Dermis lymphatic vessel endothelial cell (primary cell): ENCODE results near the gene ANKDD1B. TPM values are rescaled to one million over a fixed set of nuclear protein-coding genes. Genes with fewer than 3 reads are reported as not detected.

Experiments used
- total RNA-seq: library from RNA; depleted of rRNA; stranded (reverse); fragments of >200 nt; gene quantifications from 2 replicates; pipeline ENCODE4 v1.2.1, GENCODE V29; 2014

Gene ANKDD1B
- total RNA-seq, result 0.54 and 0.86 TPM in 2 replicates

GRCh38 chr5:75611311-75612225, at the start of gene ANKDD1B:
TSS of gene ANKDD1B (plus strand) at chr5:75611453. CDS start at chr5:75611635, 182 bp downstream.

GRCh38 chr5:75717082-75717922, 106.0 kb downstream of the ANKDD1B start, which contains the start of gene POC5:
TSS of gene POC5 (minus strand) at chr5:75717437. CDS start at chr5:75712937, 4,500 bp downstream.

Other genes with a start within 250 kb of the ANKDD1B start
- gene CERT1, start 99.8 kb upstream of the ANKDD1B start, total RNA-seq, result 41.3 and 48.1 TPM in 2 replicates
- gene POLK, start 99.6 kb upstream of the ANKDD1B start, total RNA-seq, result 36.0 and 40.4 TPM in 2 replicates
- 9.8 and 10.1 TPM in 2 replicates for gene POC5, start 106.0 kb downstream of the ANKDD1B start, total RNA-seq